GM23248 (cell line): ENCODE measurements around the gene PARD3B. TPM values are rescaled to one million over a fixed set of nuclear protein-coding genes. Genes with fewer than 3 reads are reported as not detected.

Experiments
- DNase-seq: peaks from one replicate; pipeline ENCODE4 v3.0.0-alpha.2; 2015
- H2AFZ ChIP-seq: fragments of 200-600 bp; sonication (generic); 2 replicates; pipeline ENCODE4 v1.6.1; 2016; ENCODE audit warnings: antibody characterized with exemption
- H3F3A ChIP-seq: fragments of 200-600 bp; sonication (generic); 2 replicates; pipeline ENCODE4 v1.6.1; 2016; ENCODE audit warnings: mild to moderate bottlenecking, antibody characterized with exemption, mixed run types; ENCODE audit not compliant: insufficient read depth
- H3K27ac ChIP-seq: fragments of 200-600 bp; sonication (generic); 2 replicates; pipeline ENCODE4 v1.5.1; 2016; ENCODE audit warnings: mild to moderate bottlenecking
- H3K27me3 ChIP-seq: fragments of 200-600 bp; sonication (generic); replicated peaks from 2 replicates; pipeline ENCODE4 v1.6.1; 2016; ENCODE audit warnings: mild to moderate bottlenecking; ENCODE audit not compliant: insufficient read depth
- H3K36me3 ChIP-seq: fragments of 200-600 bp; sonication (generic); 2 replicates; pipeline ENCODE4 v1.6.1; 2016; ENCODE audit warnings: low read depth, mild to moderate bottlenecking
- H3K4me1 ChIP-seq: fragments of 200-600 bp; sonication (generic); 2 replicates; pipeline ENCODE4 v1.6.1; 2016; ENCODE audit warnings: mild to moderate bottlenecking; ENCODE audit not compliant: insufficient read depth
- H3K4me2 ChIP-seq: fragments of 200-600 bp; sonication (generic); one replicate; pipeline ENCODE4 v1.6.1; 2016; ENCODE audit warnings: mild to moderate bottlenecking; ENCODE audit not compliant: unreplicated experiment
- H3K4me3 ChIP-seq: fragments of 200-600 bp; sonication (generic); 2 replicates; pipeline ENCODE4 v1.5.1; 2016; ENCODE audit warnings: mild to moderate bottlenecking
- H3K79me2 ChIP-seq: fragments of 200-600 bp; sonication (generic); 2 replicates; pipeline ENCODE4 v1.6.1; 2016; ENCODE audit warnings: mild to moderate bottlenecking; ENCODE audit not compliant: insufficient read depth
- H3K9ac ChIP-seq: fragments of 200-600 bp; sonication (generic); 2 replicates; pipeline ENCODE4 v1.6.1; 2016; ENCODE audit warnings: mild to moderate bottlenecking
- H3K9me2 ChIP-seq: fragments of 200-600 bp; sonication (generic); 2 replicates; pipeline ENCODE4 v1.6.1; 2016; ENCODE audit warnings: mixed run types, mild to moderate bottlenecking, moderate library complexity; ENCODE audit not compliant: insufficient read depth
- H3K9me3 ChIP-seq: fragments of 200-600 bp; sonication (generic); one replicate; pipeline ENCODE4 v1.6.1; 2017; ENCODE audit warnings: low read depth
- H4K20me1 ChIP-seq: fragments of 200-600 bp; sonication (generic); 2 replicates; pipeline ENCODE4 v1.6.0; 2016; ENCODE audit not compliant: insufficient read depth
- EZH2 ChIP-seq: fragments of 200-600 bp; sonication (generic); IDR thresholded peaks from 2 replicates; pipeline ENCODE4 v1.6.1; 2018; ENCODE audit warnings: antibody characterized with exemption, mild to moderate bottlenecking; ENCODE audit not compliant: insufficient read depth, poor library complexity, severe bottlenecking
- EZH2phosphoT487 ChIP-seq: fragments of 200-600 bp; sonication (generic); IDR thresholded peaks from 2 replicates; pipeline ENCODE4 v1.6.1; 2018; ENCODE audit warnings: antibody characterized with exemption, moderate library complexity, mild to moderate bottlenecking, low read depth; ENCODE audit not compliant: insufficient read depth
- WGBS, 2 experiments: methylation state at CpG; one replicate each; pipeline ENCODE4 v1.1.6; 2015 to 2017; ENCODE audit warnings: low lambda C conversion rate in 2 of 2, low coverage in 1 of 2; ENCODE audit errors: missing lambda C conversion rate in 2 of 2; 5-methylcytosine and 5-hydroxymethylcytosine counted together
- in situ Hi-C: fragments of 300-500 bp; cut with MboI; formaldehyde crosslinking; loops from 2 replicates; pipeline ENCODE4 v1.15.0; 2020
- polyA plus RNA-seq: library from polyadenylated mRNA; unstranded; fragments of >200 nt; fragmentation: Nextera tagmentation; extraction: Ambion mirVana; gene quantifications from 2 replicates; pipeline ENCODE4 v1.2.1, GENCODE V29; 2016
- total RNA-seq: library from RNA; depleted of rRNA; stranded (reverse); fragments of >200 nt; shearing (Covaris generic); gene quantifications from 2 replicates; pipeline ENCODE4 v1.2.3, GENCODE V29; 2014

Gene PARD3B
- total and polyA plus RNA-seq, 2 experiments from 2014 or later = 2.5 to 6.9 TPM

GRCh38 chr2:204750389-204750788 lies 205.1 kb downstream of the PARD3B start:
- Histone ChIP-seq H3F3A (peaks cover 17% of the 10 kb centered on the region; the same call in 1 of the 2 replicates), H3K36me3 (no peaks in the 10 kb centered on the region), H3K9ac (no peak overlapping the region), H3K27me3 (no peaks in the 10 kb centered on the region), H3K79me2 (no peaks in the 10 kb centered on the region), H3K4me2 (no peak overlapping the region), H4K20me1 (no peaks in the 10 kb centered on the region), H3K4me1 (peaks cover 21% of the 10 kb centered on the region), H3K9me2 (no peaks in the 10 kb centered on the region), H2AFZ (no peak overlapping the region), H3K4me3 (no peak overlapping the region), H3K9me3 (no peaks in the 10 kb centered on the region), H3K27ac (no peak overlapping the region)
- in situ Hi-C loops = no loop called here
- 85 to 90% methylated on average over 5 of the region's 5 CpGs for WGBS, 2 experiments
- TF ChIP-seq EZH2phosphoT487 (no peak), EZH2 (no peak)
- DNase-seq = no peak

GRCh38 chr2:204751472-204751871 lies 206.2 kb downstream of the PARD3B start:
- DNase-seq = no peak
- Histone ChIP-seq H3K4me1 (peaks cover 21% of the 10 kb centered on the region), H3F3A (peaks cover 17% of the 10 kb centered on the region; the same call in 1 of the 2 replicates), H2AFZ (no peak overlapping the region), H4K20me1 (no peaks in the 10 kb centered on the region), H3K9me2 (no peaks in the 10 kb centered on the region), H3K9me3 (no peaks in the 10 kb centered on the region), H3K4me2 (no peak overlapping the region), H3K27me3 (no peaks in the 10 kb centered on the region), H3K36me3 (no peaks in the 10 kb centered on the region), H3K27ac (no peak overlapping the region), H3K9ac (no peak overlapping the region), H3K4me3 (no peak overlapping the region), H3K79me2 (no peaks in the 10 kb centered on the region)
- in situ Hi-C loops = no loop called here
- no peak for TF ChIP-seq EZH2
- no peak for TF ChIP-seq EZH2phosphoT487

DNA sequence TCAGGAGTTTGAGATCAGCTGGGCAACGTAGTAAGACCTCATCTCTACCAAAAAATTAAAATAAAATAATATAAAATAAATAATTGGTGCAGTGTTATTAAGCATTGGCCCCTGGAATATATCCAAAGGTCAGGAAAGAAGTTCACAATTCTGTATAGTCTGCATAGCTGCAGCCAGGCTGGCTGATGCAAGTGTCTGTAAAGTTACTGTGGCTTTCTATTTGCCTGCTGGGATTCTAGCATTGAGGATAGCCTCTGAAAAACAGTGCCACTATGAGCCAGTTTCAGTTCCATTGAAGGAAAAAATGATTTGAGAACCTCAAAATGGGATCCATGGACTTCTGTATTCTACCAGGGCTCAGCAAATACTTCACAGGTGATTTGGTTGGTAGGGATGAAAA lies 208.6 kb downstream of the PARD3B start:
- H2AFZ ChIP-seq = no peak overlapping the region
- peaks cover 14% of the 10 kb centered on the region for H3K4me1 ChIP-seq
- peaks cover 9% of the 10 kb centered on the region; the same call in 1 of the 2 replicates for H3F3A ChIP-seq
- no peak for TF ChIP-seq EZH2phosphoT487
- TF ChIP-seq EZH2 = no peak
- H3K79me2 ChIP-seq = no peaks in the 10 kb centered on the region
- in situ Hi-C loops = no loop called here
- H3K4me2 ChIP-seq = no peak overlapping the region
- H3K27ac ChIP-seq = no peak overlapping the region
- no peaks in the 10 kb centered on the region for H3K27me3 ChIP-seq
- no peaks in the 10 kb centered on the region for H3K9me3 ChIP-seq
- H3K4me3 ChIP-seq = no peak overlapping the region
- H3K9ac ChIP-seq = no peak overlapping the region
- WGBS, 2 experiments = 70 to 89% methylated on average over 1 of the region's 1 CpG
- no peaks in the 10 kb centered on the region for H3K9me2 ChIP-seq
- H4K20me1 ChIP-seq = no peaks in the 10 kb centered on the region
- no peaks in the 10 kb centered on the region for H3K36me3 ChIP-seq
- DNase-seq = peak; percentile 23

GRCh38 chr2:204754898-204755297 lies 209.6 kb downstream of the PARD3B start:
- in situ Hi-C loops = no loop called here
- Histone ChIP-seq H3F3A (0 out of 2 replicates have a peak, but pooled peaks cover under 1% of the 10 kb centered on the region), H3K79me2 (no peaks in the 10 kb centered on the region), H3K9ac (no peak overlapping the region), H3K27me3 (no peaks in the 10 kb centered on the region), H3K4me2 (no peak overlapping the region), H3K27ac (no peak overlapping the region), H3K4me3 (no peak overlapping the region), H4K20me1 (no peaks in the 10 kb centered on the region), H3K36me3 (no peaks in the 10 kb centered on the region), H2AFZ (no peak overlapping the region), H3K9me3 (no peaks in the 10 kb centered on the region), H3K9me2 (no peaks in the 10 kb centered on the region), H3K4me1 (peaks cover 3% of the 10 kb centered on the region)
- 77 to 82% methylated on average over 3 of the region's 3 CpGs for WGBS, 2 experiments
- TF ChIP-seq EZH2 = no peak
- no peak for TF ChIP-seq EZH2phosphoT487
- no peak for DNase-seq
